ENCODE data around the gene ITGA11.
"Not testable (repeated sequence)": the region's sequence is repeated elsewhere in the genome, so short reads cannot be mapped to it uniquely, and the experiment has no call there.

The ITGA11 gene

GRCh38 chr15:68426116-68426515 is 5.8 kb downstream of the ITGA11 start:
- no peak for DNase-seq (ENCODE audit: low read depth in 1 of 2, low spot score in 1 of 2)

- DNase-seq (ENCODE audit: low read depth in 1 of 2, low spot score in 1 of 2), result no peak
Observed at GRCh38 chr15:68425428-68426060, 6.4 kb downstream of the ITGA11 start.

GRCh38 chr15:68424754-68425390 is 7.1 kb downstream of the ITGA11 start:
- DNase-seq (ENCODE audit: low read depth in 1 of 2, low spot score in 1 of 2), result no peak

GRCh38 chr15:68423359-68424296 is 8.3 kb downstream of the ITGA11 start:
- no peak for DNase-seq (ENCODE audit: low read depth in 1 of 2, low spot score in 1 of 2)

GRCh38 chr15:68422403-68423145 is 9.4 kb downstream of the ITGA11 start:
- DNase-seq (ENCODE audit: low read depth in 1 of 2, low spot score in 1 of 2), result not testable (repeated sequence)

- DNase-seq (ENCODE audit: low read depth in 1 of 2, low spot score in 1 of 2), result no peak
Observed at GRCh38 chr15:68421798-68422402, 10.1 kb downstream of the ITGA11 start.

GRCh38 chr15:68421115-68421551 is 10.8 kb downstream of the ITGA11 start:
- DNase-seq (ENCODE audit: low read depth in 1 of 2, low spot score in 1 of 2), result no peak

GRCh38 chr15:68420186-68420684 is 11.7 kb downstream of the ITGA11 start:
- no peak for DNase-seq (ENCODE audit: low read depth in 1 of 2, low spot score in 1 of 2)

- no peak for DNase-seq (ENCODE audit: low read depth in 1 of 2, low spot score in 1 of 2)
Observed at GRCh38 chr15:68419301-68420175, 12.4 kb downstream of the ITGA11 start.

- no peak for DNase-seq (ENCODE audit: low read depth in 1 of 2, low spot score in 1 of 2)
Observed at GRCh38 chr15:68418611-68419161, 13.3 kb downstream of the ITGA11 start.

GRCh38 chr15:68417897-68418296 is 14.1 kb downstream of the ITGA11 start:
- DNase-seq (ENCODE audit: low read depth in 1 of 2, low spot score in 1 of 2), result no peak

- DNase-seq (ENCODE audit: low read depth in 1 of 2, low spot score in 1 of 2), result no peak
Observed at GRCh38 chr15:68417051-68417450, 14.9 kb downstream of the ITGA11 start.

- DNase-seq (ENCODE audit: low read depth in 1 of 2, low spot score in 1 of 2), result no peak
Observed at GRCh38 chr15:68416158-68416535, 15.8 kb downstream of the ITGA11 start.

- DNase-seq (ENCODE audit: low read depth in 1 of 2, low spot score in 1 of 2), result no peak
Observed at GRCh38 chr15:68415501-68416157, 16.3 kb downstream of the ITGA11 start.

- no peak for DNase-seq (ENCODE audit: low read depth in 1 of 2, low spot score in 1 of 2)
Observed at GRCh38 chr15:68415061-68415460, 16.9 kb downstream of the ITGA11 start.

- DNase-seq (ENCODE audit: low read depth in 1 of 2, low spot score in 1 of 2), result no peak
Observed at GRCh38 chr15:68414591-68414990, 17.4 kb downstream of the ITGA11 start.

- no peak for DNase-seq (ENCODE audit: low read depth in 1 of 2, low spot score in 1 of 2)
Observed at GRCh38 chr15:68414206-68414555, 17.8 kb downstream of the ITGA11 start.

GRCh38 chr15:68413363-68414205 is 18.4 kb downstream of the ITGA11 start:
- no peak for DNase-seq (ENCODE audit: low read depth in 1 of 2, low spot score in 1 of 2)

Measured in activated T-helper 1 cell treated with anti-CD3 and anti-CD28 coated beads, Interleukin-2, amount 50 U/mL, for 16 hours (primary cell).